Panc1 (cell line): ENCODE data around the gene CDRT4.

ENCODE experiments used
- CTCF ChIP-seq: fragments of 450-650 bp; IDR thresholded peaks from 2 replicates; pipeline ENCODE4 v1.5.1; 2017; ENCODE audit warnings: mild to moderate bottlenecking
- TCF7L2 ChIP-seq: IDR thresholded peaks from 2 replicates; pipeline ENCODE4 v1.6.1; 2011; ENCODE audit warnings: mild to moderate bottlenecking, low read depth, low read length, inconsistent platforms
- TF ChIP-seq, protein P1 (sequence below), 2 experiments: IDR thresholded peaks; 2 replicates each; pipeline ENCODE4 v1.6.1; 2011 to 2012; ENCODE audit warnings: low read depth in 2 of 2, control low read depth in 1 of 2, low read length in 1 of 2, mild to moderate bottlenecking in 1 of 2, moderate library complexity in 1 of 2; ENCODE audit not compliant: insufficient read depth in 1 of 2

DNA sequence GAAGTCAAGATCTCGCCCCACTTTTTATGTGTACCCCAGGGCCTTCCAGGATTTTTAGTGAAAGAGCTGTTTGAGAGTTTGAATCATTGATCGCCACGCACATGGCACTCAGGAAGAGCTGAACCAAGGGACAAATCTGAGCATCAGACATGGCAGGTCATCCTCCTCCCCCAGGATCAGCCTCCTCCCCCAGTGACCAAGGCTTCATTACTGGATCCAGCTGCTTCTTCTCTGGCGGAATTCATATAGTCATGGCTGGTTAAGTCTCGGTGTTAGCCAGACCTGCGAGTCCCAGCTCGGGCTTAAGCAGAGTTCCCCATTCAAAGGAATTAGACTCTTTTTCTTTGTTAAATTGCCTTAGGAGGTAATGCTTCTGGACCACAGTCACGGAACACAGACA is 32.5 kb downstream of the CDRT4 start:
- no peak for TF ChIP-seq CTCF
- TF ChIP-seq, protein P1, sequence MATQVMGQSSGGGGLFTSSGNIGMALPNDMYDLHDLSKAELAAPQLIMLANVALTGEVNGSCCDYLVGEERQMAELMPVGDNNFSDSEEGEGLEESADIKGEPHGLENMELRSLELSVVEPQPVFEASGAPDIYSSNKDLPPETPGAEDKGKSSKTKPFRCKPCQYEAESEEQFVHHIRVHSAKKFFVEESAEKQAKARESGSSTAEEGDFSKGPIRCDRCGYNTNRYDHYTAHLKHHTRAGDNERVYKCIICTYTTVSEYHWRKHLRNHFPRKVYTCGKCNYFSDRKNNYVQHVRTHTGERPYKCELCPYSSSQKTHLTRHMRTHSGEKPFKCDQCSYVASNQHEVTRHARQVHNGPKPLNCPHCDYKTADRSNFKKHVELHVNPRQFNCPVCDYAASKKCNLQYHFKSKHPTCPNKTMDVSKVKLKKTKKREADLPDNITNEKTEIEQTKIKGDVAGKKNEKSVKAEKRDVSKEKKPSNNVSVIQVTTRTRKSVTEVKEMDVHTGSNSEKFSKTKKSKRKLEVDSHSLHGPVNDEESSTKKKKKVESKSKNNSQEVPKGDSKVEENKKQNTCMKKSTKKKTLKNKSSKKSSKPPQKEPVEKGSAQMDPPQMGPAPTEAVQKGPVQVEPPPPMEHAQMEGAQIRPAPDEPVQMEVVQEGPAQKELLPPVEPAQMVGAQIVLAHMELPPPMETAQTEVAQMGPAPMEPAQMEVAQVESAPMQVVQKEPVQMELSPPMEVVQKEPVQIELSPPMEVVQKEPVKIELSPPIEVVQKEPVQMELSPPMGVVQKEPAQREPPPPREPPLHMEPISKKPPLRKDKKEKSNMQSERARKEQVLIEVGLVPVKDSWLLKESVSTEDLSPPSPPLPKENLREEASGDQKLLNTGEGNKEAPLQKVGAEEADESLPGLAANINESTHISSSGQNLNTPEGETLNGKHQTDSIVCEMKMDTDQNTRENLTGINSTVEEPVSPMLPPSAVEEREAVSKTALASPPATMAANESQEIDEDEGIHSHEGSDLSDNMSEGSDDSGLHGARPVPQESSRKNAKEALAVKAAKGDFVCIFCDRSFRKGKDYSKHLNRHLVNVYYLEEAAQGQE (IDR thresholded peaks at IDR 0.05; ENCODE audit: insufficient read depth in 1 of 2, low read depth in 2 of 2, low read length in 1 of 2) = no peak
- no peak for TF ChIP-seq TCF7L2
